SK-N-SH (cell line): ENCODE measurements around the gene NETO2. TPM values are rescaled to one million over a fixed set of nuclear protein-coding genes. Genes with fewer than 3 reads are reported as not detected.

ENCODE experiments used
- CTCF ChIA-PET: fragments of 300-600, 350-600 bp; formaldehyde crosslinking; extraction: SDS; loops from one replicate; lab custom pipeline; 2021; lab: Yijun Ruan, JAX
- POLR2A ChIA-PET: fragments of 350-600 bp; sonication (Branson Sonifier 250); formaldehyde crosslinking; extraction: SDS; loops from one replicate; lab custom pipeline; 2020; ENCODE audit warnings: antibody characterized with exemption, inconsistent platforms; lab: Yijun Ruan, JAX
- DNase-seq: peaks from one replicate; pipeline ENCODE4 v3.0.0; 2012
- H2AFZ ChIP-seq: fragments of 200-600 bp; sonication (generic); 2 replicates; pipeline ENCODE4 v1.8.1; 2016; ENCODE audit warnings: antibody characterized with exemption, mild to moderate bottlenecking, low read depth
- H3F3A ChIP-seq: fragments of 200-600 bp; sonication (generic); replicated peaks from 2 replicates; pipeline ENCODE3; 2016; ENCODE audit warnings: antibody characterized with exemption, mild to moderate bottlenecking; ENCODE audit not compliant: insufficient read depth
- H3K27ac ChIP-seq, 2 experiments: fragments of 200-500 bp in 1 of 2; fragments of 200-600 bp in 1 of 2; sonication (Bioruptor generic) in 1 of 2; sonication (generic), shearing (Covaris generic) in 1 of 2; 2 replicates each; pipeline versions ENCODE4 v1.5.1 to v1.6.1; 2014 to 2016; ENCODE audit warnings: low read depth in 2 of 2, inconsistent platforms in 1 of 2, low read length in 1 of 2, mild to moderate bottlenecking in 1 of 2, mixed read lengths in 1 of 2
- H3K27me3 ChIP-seq: fragments of 200-600 bp; sonication (generic), shearing (Covaris generic); 2 replicates; pipeline ENCODE4 v1.6.1; 2016; ENCODE audit warnings: mixed run types; ENCODE audit not compliant: insufficient read depth
- H3K36me3 ChIP-seq, 2 experiments: fragments of 200-500 bp in 1 of 2; fragments of 200-600 bp in 1 of 2; sonication (Bioruptor generic) in 1 of 2; sonication (generic) in 1 of 2; replicated peaks in 1 of 2; 2 replicates each; pipeline versions ENCODE3 to v1.5.1; 2014 to 2016; ENCODE audit warnings: low read length in 1 of 2, mild to moderate bottlenecking in 1 of 2; ENCODE audit not compliant: insufficient read depth in 2 of 2, control insufficient read depth in 1 of 2
- H3K4me1 ChIP-seq, 2 experiments: fragments of 200-500 bp in 1 of 2; fragments of 200-600 bp in 1 of 2; sonication (Bioruptor generic) in 1 of 2; sonication (generic), shearing (Covaris generic) in 1 of 2; 2 replicates each; pipeline versions ENCODE4 v1.5.1 to v1.6.1; 2014 to 2016; ENCODE audit warnings: low read depth in 1 of 2, low read length in 1 of 2, mixed run types in 1 of 2; ENCODE audit not compliant: insufficient read depth in 2 of 2, control insufficient read depth in 1 of 2
- H3K4me2 ChIP-seq: fragments of 200-600 bp; sonication (generic), shearing (Covaris generic); 2 replicates; pipeline ENCODE4 v1.6.1; 2017; ENCODE audit warnings: mixed run types
- H3K4me3 ChIP-seq, 2 experiments: fragments of 200-500 bp in 1 of 2; fragments of 200-600 bp in 1 of 2; sonication (Bioruptor generic) in 1 of 2; sonication (generic), shearing (Covaris generic) in 1 of 2; 2 replicates each; pipeline versions ENCODE4 v1.5.1 to v1.8.1; 2014 to 2016; ENCODE audit warnings: low read depth in 2 of 2, inconsistent platforms in 1 of 2, low read length in 1 of 2, mild to moderate bottlenecking in 1 of 2, mixed read lengths in 1 of 2, moderate library complexity in 1 of 2
- H3K79me2 ChIP-seq: fragments of 200-600 bp; sonication (generic); 2 replicates; pipeline ENCODE4 v1.8.1; 2017; ENCODE audit warnings: mild to moderate bottlenecking; ENCODE audit not compliant: insufficient read depth
- H3K9ac ChIP-seq: fragments of 200-600 bp; sonication (generic); 2 replicates; pipeline ENCODE4 v1.6.1; 2017; ENCODE audit warnings: mixed run types
- H3K9me2 ChIP-seq: fragments of 200-600 bp; sonication (generic); 2 replicates; pipeline ENCODE4 v1.6.1; 2017; ENCODE audit warnings: mixed run types
- H3K9me3 ChIP-seq: fragments of 200-600 bp; sonication (generic); 2 replicates; pipeline ENCODE4 v1.6.1; 2017; ENCODE audit warnings: mixed run types, mild to moderate bottlenecking, moderate library complexity
- H4K20me1 ChIP-seq: fragments of 200-600 bp; sonication (generic); 2 replicates; pipeline ENCODE4 v1.6.1; 2017; ENCODE audit warnings: mild to moderate bottlenecking, mixed run types; ENCODE audit not compliant: insufficient read depth
- EP300 ChIP-seq, 2 experiments: IDR thresholded peaks; 2 replicates each; pipeline versions ENCODE4 v1.4.0 to v1.6.1; 2012; ENCODE audit warnings: borderline replicate concordance in 1 of 2, low read depth in 1 of 2, low read length in 1 of 2
- FOSL2 ChIP-seq: IDR thresholded peaks from 2 replicates; pipeline ENCODE4 v1.4.0; 2012; ENCODE audit warnings: low read depth, mild to moderate bottlenecking, moderate library complexity, borderline replicate concordance
- GATA2 ChIP-seq: sonication (generic); formaldehyde crosslinking; IDR thresholded peaks from 2 replicates; pipeline ENCODE4 v1.5.0; 2020; ENCODE audit warnings: mild to moderate bottlenecking, missing genetic modification reagents
- IRF3 ChIP-seq: fragments of 150-350 bp; IDR thresholded peaks from 2 replicates; pipeline ENCODE4 v1.6.1; 2016; ENCODE audit warnings: mild to moderate bottlenecking, low read depth, low read length
- MEF2A ChIP-seq: IDR thresholded peaks from 2 replicates; pipeline ENCODE4 v1.4.0; 2012; ENCODE audit warnings: low read depth, borderline replicate concordance
- NRF1 ChIP-seq: IDR thresholded peaks from 2 replicates; pipeline ENCODE4 v1.6.1; 2012; ENCODE audit warnings: low read depth, mild to moderate bottlenecking, low read length
- PBX3 ChIP-seq: IDR thresholded peaks from 2 replicates; pipeline ENCODE4; 2012
- RCOR1 ChIP-seq: fragments of 150-350 bp; IDR thresholded peaks from 2 replicates; pipeline ENCODE4 v1.6.1; 2017; ENCODE audit warnings: antibody characterized with exemption, low read length
- REST ChIP-seq: IDR thresholded peaks from 2 replicates; pipeline ENCODE4 v1.6.1; 2012; ENCODE audit warnings: mild to moderate bottlenecking, low read depth, low read length, moderate library complexity
- RFX5 ChIP-seq: IDR thresholded peaks from 2 replicates; pipeline ENCODE4 v1.6.1; 2012; ENCODE audit warnings: mild to moderate bottlenecking, improper control_type of control experiment, low read length
- RXRA ChIP-seq: IDR thresholded peaks from 2 replicates; pipeline ENCODE4 v1.4.0; 2012; ENCODE audit warnings: low read depth, mild to moderate bottlenecking, borderline replicate concordance
- SIN3A ChIP-seq: IDR thresholded peaks from 2 replicates; pipeline ENCODE4 v1.6.1; 2012; ENCODE audit warnings: low read depth, mild to moderate bottlenecking, low read length, moderate library complexity, borderline replicate concordance
- TAF1 ChIP-seq: IDR thresholded peaks from 2 replicates; pipeline ENCODE4 v1.6.1; 2012; ENCODE audit warnings: low read depth, mild to moderate bottlenecking, low read length, moderate library complexity, borderline replicate concordance
- TEAD4 ChIP-seq: IDR thresholded peaks from 2 replicates; pipeline ENCODE4 v1.4.0; 2012; ENCODE audit warnings: mild to moderate bottlenecking, borderline replicate concordance; ENCODE audit not compliant: insufficient read depth
- YY1 ChIP-seq: IDR thresholded peaks from 2 replicates; pipeline ENCODE4 v1.4.0; 2012; ENCODE audit warnings: low read depth, mild to moderate bottlenecking
- WGBS: methylation state at CpG from one replicate; pipeline ENCODE4 v1.1.6; 2017; ENCODE audit warnings: low lambda C conversion rate; 5-methylcytosine and 5-hydroxymethylcytosine counted together
- polyA plus RNA-seq, 3 experiments: library from polyadenylated mRNA; depleted of rRNA; stranded (reverse); fragments of >200 nt; gene quantifications; 2 replicates each; pipeline ENCODE4 v1.2.3, GENCODE V29; 2012

The NETO2 gene
- polyA plus RNA-seq, 1 of the 3 experiments (the other 2 are of a cell fraction): 48.8 TPM

GRCh38 chr16:47161464-47161863 lies 17.7 kb upstream of the NETO2 start:
- Histone ChIP-seq H3K9me2 (no peaks in the 10 kb centered on the region), H3F3A (no peaks in the 10 kb centered on the region), H3K79me2 (no peaks in the 10 kb centered on the region), H3K4me2 (no peak overlapping the region), H3K9ac (no peak overlapping the region), H3K4me3 (no peak overlapping the region), H3K27ac (no peak overlapping the region), H4K20me1 (no peaks in the 10 kb centered on the region), H3K9me3 (no peaks in the 10 kb centered on the region), H3K27me3 (no peaks in the 10 kb centered on the region), H3K4me1 (no peaks in the 10 kb centered on the region), H2AFZ (no peak overlapping the region), H3K36me3 (peaks cover 6 to 10% of the 10 kb centered on the region in 2 experiments)
- ChIA-PET CTCF (interaction anchor here (1.0 to 2.7 kb wide), 3 partner anchors 11 to 20 kb away, joined by 5 to 16 read pairs (median 14); partner anchors contain the start of gene NETO2), POLR2A (no interaction called here)
- DNase-seq: no peak
- 83% methylated on average over 4 of the region's 4 CpGs for WGBS
- TF ChIP-seq IRF3: no peak
- no peak for TF ChIP-seq RXRA
- TF ChIP-seq TEAD4: no peak
- TF ChIP-seq MEF2A: no peak
- TF ChIP-seq FOSL2: no peak
- TF ChIP-seq REST: no peak
- no peak for TF ChIP-seq RFX5
- no peak for TF ChIP-seq SIN3A
- no peak for TF ChIP-seq EP300 (IDR thresholded peaks at IDR 0.05; ENCODE audit: borderline replicate concordance in 1 of 2, low read depth in 1 of 2, low read length in 1 of 2)
- TF ChIP-seq PBX3: no peak
- no peak for TF ChIP-seq NRF1
- TF ChIP-seq RCOR1: no peak
- no peak for TF ChIP-seq YY1
- no peak for TF ChIP-seq GATA2 (CRISPR knock-in tag)
- TF ChIP-seq TAF1: no peak
